ENCODE measurements around the gene RNF212.

GRCh38 chr4:1050486-1051213 is 62.7 kb downstream of the RNF212 start:
- TF ChIP-seq CTCF (IDR thresholded peaks at IDR 0.05) (no peak), POLR2AphosphoS5 (IDR thresholded peaks at IDR 0.05; ENCODE audit: insufficient read depth in 1 of 2, low read depth in 1 of 2) (no peak)
